RWPE1 (cell line): Measurements from ENCODE around the gene SIPA1.

Experiments
- CTCF ChIA-PET: fragments of 350-600 bp; sonication (Branson Sonifier 250); formaldehyde crosslinking; extraction: SDS; loops from one replicate; lab custom pipeline; 2021; lab: Yijun Ruan, JAX
- POLR2A ChIA-PET: fragments of 400-600 bp; formaldehyde crosslinking; extraction: SDS; loops from one replicate; lab custom pipeline; 2020; ENCODE audit warnings: antibody characterized with exemption; ENCODE audit not compliant: low non-redundant PET; lab: Yijun Ruan, JAX
- DNase-seq: peaks from one replicate; pipeline ENCODE4 v3.0.0; 2012; ENCODE audit warnings: low spot score
- H3K27ac ChIP-seq: fragments of 450-650 bp; 2 replicates; pipeline ENCODE4 v1.5.1; 2017
- TF ChIP-seq, protein P1 (sequence below): fragments of 450-650 bp; conservative IDR thresholded peaks from 2 replicates; pipeline ENCODE4 v1.5.1; 2017; ENCODE audit warnings: low read depth, mild to moderate bottlenecking

The SIPA1 gene

DNA sequence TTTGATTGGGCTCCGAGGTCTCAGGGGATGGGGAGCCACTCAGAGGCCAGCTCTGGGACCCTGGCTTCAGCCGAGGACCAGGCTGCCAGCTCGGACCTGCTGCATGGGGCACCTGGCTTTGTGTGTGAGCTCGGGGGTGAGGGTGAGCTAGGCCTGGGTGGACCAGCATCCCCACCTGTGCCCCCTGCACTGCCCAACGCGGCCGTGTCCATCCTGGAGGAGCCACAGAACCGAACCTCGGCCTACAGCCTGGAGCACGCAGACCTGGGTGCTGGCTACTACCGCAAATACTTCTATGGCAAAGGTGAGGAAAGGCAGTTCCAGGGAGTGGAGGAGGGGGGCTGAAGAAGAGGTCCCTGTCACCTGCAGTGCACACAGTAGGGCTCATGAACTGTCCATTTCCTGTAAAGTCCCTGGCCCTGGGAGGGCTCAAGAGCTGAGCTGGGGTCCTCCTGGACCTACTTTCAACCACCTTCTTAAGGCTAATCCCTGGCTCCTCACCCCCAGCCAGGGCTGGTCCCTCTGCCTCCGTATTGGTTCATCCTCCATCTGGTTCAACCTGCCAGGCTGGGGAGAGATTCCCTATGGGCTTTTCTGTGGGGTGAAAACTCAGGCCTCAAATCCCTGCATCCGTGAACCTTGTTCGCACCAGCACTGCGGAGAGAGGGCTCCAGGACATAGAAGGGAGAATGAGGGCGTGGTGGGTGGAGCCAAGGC, 3.6 kb downstream of the SIPA1 start:
- 0 out of 2 replicates have a peak overlapping the region, but pooled peaks have one; percentile 5 for H3K27ac ChIP-seq
- ChIA-PET POLR2A (no interaction called here), CTCF (no interaction called here)
- no peak for DNase-seq
- TF ChIP-seq, protein P1, sequence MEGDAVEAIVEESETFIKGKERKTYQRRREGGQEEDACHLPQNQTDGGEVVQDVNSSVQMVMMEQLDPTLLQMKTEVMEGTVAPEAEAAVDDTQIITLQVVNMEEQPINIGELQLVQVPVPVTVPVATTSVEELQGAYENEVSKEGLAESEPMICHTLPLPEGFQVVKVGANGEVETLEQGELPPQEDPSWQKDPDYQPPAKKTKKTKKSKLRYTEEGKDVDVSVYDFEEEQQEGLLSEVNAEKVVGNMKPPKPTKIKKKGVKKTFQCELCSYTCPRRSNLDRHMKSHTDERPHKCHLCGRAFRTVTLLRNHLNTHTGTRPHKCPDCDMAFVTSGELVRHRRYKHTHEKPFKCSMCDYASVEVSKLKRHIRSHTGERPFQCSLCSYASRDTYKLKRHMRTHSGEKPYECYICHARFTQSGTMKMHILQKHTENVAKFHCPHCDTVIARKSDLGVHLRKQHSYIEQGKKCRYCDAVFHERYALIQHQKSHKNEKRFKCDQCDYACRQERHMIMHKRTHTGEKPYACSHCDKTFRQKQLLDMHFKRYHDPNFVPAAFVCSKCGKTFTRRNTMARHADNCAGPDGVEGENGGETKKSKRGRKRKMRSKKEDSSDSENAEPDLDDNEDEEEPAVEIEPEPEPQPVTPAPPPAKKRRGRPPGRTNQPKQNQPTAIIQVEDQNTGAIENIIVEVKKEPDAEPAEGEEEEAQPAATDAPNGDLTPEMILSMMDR = no peak

DNA sequence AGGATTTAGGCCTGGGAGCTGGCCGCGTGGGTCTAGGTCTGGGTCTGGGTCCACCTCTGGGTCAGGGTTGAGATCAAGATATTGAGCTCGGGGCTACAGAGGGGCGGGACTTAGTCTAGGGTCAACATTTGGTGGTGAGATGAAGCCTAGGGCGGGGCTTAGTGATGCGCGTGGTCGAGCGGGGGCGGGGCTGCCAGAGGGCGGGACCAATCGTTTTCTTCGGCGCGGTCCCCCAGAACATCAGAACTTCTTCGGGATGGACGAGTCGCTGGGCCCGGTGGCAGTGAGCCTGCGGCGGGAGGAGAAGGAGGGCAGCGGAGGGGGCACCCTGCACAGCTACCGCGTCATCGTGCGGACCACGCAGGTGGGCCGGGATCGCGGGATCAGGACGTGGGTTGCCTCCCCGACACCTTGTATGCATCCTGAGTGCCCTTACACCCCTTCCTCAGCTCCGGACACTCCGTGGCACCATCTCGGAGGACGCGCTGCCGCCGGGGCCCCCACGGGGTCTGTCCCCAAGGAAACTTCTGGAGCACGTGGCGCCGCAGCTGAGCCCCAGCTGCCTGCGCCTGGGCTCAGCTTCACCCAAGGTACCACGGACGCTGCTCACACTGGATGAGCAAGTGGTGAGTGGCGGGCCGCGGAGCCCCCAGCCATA, 4.2 kb downstream of the SIPA1 start:
- TF ChIP-seq, protein P1 = no peak
- no peak overlapping the region for H3K27ac ChIP-seq
- DNase-seq = no peak
- POLR2A ChIA-PET = no interaction called here
- CTCF ChIA-PET = interaction anchor here (0.6 kb wide), 1 partner anchor 11 kb away, joined by 3 read pairs; no protein-coding TSS in a partner anchor

DNA sequence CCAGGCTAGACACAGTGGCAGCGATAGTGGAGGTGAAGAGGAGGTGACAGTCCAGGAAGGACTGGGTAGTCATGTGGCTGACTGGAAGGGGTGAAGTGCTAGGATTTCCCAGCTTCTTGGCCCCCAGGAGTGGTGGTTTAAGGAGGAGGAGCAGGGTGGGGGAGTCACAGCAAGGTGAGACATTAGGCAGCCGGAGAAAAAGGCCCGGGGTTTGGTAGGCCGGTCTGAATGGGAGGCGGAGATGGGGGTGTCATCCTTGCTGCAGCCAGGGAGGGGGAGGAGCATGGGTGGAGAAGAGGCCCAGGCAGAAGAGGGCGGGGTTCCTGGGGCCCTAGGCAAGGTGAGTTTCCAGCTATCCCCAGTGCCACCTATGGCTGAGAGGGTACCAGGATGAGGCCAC, 6.1 kb downstream of the SIPA1 start:
- H3K27ac ChIP-seq = peak overlapping the region; percentile 52
- CTCF ChIA-PET = interaction anchor here (0.6 kb wide), 1 partner anchor 44 kb away, joined by 3 read pairs; no protein-coding TSS in a partner anchor
- POLR2A ChIA-PET = no interaction called here
- TF ChIP-seq, protein P1 = no peak
- peak; percentile 60 for DNase-seq

DNA sequence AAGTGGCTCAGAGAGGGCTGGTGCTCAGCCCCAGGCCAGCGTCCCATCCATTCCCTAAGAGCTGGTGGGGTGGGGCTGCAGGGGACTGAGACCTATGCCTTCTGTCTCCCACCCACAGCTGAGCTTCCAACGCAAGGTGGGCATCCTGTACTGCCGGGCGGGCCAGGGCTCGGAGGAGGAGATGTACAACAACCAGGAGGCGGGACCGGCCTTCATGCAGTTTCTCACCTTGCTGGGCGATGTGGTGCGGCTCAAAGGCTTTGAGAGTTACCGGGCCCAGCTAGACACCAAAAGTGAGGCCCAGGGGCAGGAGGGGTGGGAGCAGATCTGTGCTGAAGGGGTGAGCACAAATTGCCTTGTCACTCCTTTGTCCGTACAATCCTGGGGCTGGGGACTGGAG, 6.9 kb downstream of the SIPA1 start:
- TF ChIP-seq, protein P1 = no peak
- CTCF ChIA-PET = interaction anchor here (0.8 kb wide), 1 partner anchor 27 kb away, joined by 3 read pairs; no protein-coding TSS in a partner anchor
- no peak for DNase-seq
- peak overlapping the region; percentile 52 for H3K27ac ChIP-seq
- POLR2A ChIA-PET = no interaction called here

DNA sequence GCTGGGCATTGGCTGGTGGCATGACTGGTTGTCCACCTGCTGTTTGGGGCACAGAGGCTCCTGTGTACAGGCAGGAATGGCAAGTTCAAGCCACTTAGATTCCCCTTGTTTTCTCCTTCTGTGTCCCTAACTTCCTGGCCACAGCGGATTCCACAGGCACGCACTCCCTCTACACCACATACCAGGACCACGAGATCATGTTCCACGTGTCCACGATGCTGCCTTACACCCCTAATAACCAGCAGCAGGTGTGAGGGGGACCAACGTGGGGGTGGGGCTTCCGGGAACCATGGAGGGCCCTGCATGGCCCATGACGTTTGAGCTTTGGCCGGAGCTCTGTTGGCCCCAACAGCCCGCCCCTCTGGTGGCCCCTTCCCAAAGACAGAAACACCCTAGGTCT, 7.8 kb downstream of the SIPA1 start:
- POLR2A ChIA-PET = no interaction called here
- CTCF ChIA-PET = interaction anchor here (0.8 kb wide), 1 partner anchor 26 kb away, joined by 3 read pairs; no protein-coding TSS in a partner anchor
- TF ChIP-seq, protein P1 = no peak
- no peak for DNase-seq
- H3K27ac ChIP-seq = peak overlapping the region; percentile 52

DNA sequence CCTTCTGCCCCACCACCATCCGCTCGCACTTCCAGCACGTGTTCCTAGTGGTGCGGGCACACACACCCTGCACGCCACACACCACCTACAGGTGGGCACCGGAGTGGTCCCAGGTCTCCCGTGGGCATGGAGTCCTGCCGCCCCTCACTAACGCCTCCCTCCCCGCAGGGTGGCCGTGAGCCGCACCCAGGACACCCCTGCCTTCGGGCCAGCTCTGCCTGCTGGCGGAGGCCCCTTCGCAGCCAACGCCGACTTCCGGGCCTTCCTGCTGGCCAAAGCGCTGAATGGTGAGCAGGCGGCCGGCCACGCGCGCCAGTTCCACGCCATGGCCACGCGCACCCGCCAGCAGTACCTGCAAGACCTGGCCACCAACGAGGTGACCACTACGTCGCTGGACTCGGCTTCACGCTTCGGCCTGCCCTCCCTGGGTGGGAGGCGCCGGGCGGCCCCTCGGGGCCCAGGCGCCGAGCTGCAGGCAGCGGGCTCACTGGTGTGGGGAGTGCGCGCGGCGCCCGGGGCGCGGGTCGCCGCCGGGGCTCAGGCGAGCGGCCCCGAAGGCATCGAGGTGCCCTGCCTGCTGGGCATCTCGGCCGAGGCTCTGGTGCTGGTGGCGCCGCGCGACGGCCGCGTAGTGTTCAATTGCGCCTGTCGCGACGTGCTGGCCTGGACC, 8.5 kb downstream of the SIPA1 start:
- POLR2A ChIA-PET = no interaction called here
- CTCF ChIA-PET = no interaction called here
- TF ChIP-seq, protein P1 = no peak
- no peak for DNase-seq
- peak overlapping the region; percentile 50; the same call in 1 of the 2 replicates for H3K27ac ChIP-seq
